ENCODE results near the gene TC2N.
"Not testable (repeated sequence)": the region's sequence is repeated elsewhere in the genome, so short reads cannot be mapped to it uniquely, and the experiment has no call there.

The TC2N gene

DNA sequence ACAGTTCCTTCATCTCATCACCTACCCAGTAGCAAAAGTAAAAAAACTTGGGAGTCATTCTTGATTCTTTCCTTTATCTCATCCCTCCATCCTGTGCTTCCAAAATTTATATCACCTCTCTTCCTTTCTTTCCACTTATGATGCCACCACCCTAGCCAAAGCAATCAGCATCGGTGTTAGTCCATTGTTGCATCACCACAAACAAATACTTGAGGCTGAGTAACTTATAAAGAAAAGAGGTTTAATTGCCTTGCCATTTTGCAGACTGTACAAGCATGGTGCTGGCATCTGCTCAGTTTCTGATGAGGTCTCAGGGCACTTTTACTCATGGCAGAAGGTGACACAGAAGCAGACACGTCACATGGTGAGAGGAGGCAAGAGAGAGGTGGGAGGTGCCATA is 115.6 kb downstream of the TC2N start:
- DNase-seq = no peak

GRCh38 chr14:91750634-91751198 is 116.6 kb downstream of the TC2N start:
- no peak for DNase-seq

DNA sequence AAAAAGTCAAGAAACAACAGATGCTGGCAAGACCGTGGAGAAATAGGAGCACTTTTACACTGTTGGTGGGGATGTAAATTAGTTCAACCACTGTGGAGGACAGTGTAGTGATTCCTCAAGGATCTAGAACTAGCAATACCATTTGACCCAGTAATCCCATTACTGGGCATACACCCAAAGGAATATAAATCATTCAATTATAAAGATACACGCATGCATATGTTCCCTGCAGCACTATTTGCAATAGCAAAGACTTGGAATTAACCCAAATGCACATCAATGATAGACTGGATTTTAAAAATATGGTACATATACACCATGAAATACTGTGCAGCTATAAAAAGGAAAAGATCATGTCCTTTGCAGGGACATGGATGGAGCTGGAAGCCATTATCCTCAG is 117.5 kb downstream of the TC2N start:
- no peak for DNase-seq

- no peak for DNase-seq
These were observed 119.3 kb downstream of the TC2N start for GRCh38 chr14:91748049-91748448.

- no peak for DNase-seq
These were observed 122.0 kb downstream of the TC2N start for GRCh38 chr14:91745344-91745743.

DNA sequence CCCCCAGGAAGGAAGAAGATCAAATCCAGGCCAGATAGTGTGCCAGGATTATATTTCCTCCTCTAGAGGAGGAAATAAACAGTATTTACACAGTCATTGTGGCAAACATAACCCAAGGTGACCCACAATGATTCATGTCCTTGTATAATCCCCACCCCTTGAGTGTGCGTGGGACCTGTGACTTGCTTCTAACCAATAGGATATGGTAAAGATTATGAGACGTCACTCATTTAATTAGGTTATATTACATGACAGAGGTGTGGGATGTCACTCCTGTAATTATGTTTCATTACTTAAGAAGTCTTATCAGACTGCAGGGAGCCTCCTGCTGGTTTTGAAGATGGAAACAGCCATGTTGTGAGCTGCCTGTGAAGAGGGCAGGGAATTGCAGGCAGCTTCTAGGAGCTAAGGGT is 123.3 kb downstream of the TC2N start:
- no peak for DNase-seq

DNA sequence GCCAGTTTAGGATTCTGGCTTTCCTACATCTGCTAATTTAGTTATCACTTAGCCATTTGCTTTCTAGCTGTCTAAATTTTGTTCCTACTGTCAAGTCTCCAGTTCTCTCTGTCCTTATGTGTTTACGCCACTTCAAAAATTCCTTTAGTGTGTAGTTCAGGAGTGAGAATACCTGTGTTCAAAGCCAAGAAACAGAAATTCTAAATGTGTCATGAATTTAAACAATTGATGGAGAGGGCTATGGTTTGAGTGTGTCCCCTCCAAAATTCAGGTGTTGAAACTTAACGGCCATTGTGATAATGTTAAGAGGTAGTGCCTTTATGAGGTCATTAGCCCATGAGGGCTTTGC is 124.1 kb downstream of the TC2N start:
- DNase-seq = no peak

- no peak for DNase-seq
These were observed 124.6 kb downstream of the TC2N start for GRCh38 chr14:91742621-91743304.

- not testable (repeated sequence) for DNase-seq
These were observed 127.5 kb downstream of the TC2N start for GRCh38 chr14:91739867-91740266.

DNA sequence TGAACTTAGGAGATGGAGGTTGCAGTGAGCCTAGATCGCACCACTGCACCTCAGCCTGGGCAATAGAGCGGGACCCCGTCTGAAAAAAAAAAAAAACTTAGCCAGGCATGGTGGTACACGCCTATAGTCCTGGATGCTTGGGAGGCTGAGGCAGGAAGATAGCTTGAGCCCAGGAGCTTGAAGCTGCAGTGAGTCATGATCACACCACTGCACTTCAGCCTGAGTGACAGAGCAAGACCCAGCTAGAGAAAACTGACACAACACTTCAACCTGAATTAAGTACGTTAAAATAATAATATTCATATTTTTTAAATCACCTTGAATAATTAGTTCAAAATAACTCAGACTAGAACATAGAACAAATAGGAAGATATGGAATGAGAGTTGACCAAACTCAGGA is 129.7 kb downstream of the TC2N start:
- no peak for DNase-seq

- no peak for DNase-seq
These were observed 134.4 kb downstream of the TC2N start for GRCh38 chr14:91732859-91733477.

DNA sequence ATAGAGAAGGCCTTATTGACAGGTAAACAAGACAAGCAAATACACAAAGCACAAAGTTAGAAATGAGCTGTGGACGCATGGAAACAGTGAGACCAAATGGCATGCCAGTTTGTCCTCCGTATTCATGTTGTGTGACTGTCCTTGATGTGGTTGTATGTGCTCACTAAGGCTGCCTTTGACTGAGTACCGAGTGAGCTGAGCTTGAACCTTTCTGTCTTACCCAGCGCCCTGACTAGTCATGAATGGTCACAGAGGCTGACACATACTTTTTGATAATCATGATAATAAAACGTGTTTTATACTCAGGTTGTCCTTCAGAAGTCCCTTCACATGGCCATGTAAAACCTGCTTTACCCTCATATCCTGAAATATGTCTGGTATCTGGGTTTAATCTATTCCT is 134.9 kb downstream of the TC2N start:
- no peak for DNase-seq

- no peak for DNase-seq
These were observed 135.3 kb downstream of the TC2N start, which contains the start of gene CATSPERB for GRCh38 chr14:91731986-91732385. TSS of gene CATSPERB (minus strand) at chr14:91732086. CDS start at chr14:91729479, 2,607 bp downstream.

GRCh38 chr14:91731018-91731417 is 136.3 kb downstream of the TC2N start:
- no peak for DNase-seq

GRCh38 chr14:91729756-91730155 is 137.6 kb downstream of the TC2N start:
- no peak for DNase-seq

Data from NCI-H226 (cell line).